Dermis microvascular lymphatic vessel endothelial cell (primary cell): ENCODE data around the gene CCDC92B. TPM values are rescaled to one million over a fixed set of nuclear protein-coding genes. Genes with fewer than 3 reads are reported as not detected.

Experiments used
- DNase-seq, 2 donors: peaks; one replicate each; pipeline versions ENCODE4 v3.0.0 to v3.0.0-alpha.2; 2010; ENCODE audit warnings: low read depth in 2 of 2
- total RNA-seq: library from RNA; depleted of rRNA; stranded (reverse); fragments of >200 nt; gene quantifications from 2 replicates; pipeline ENCODE4 v1.2.1, GENCODE V29; 2014

CCDC92B gene
- total RNA-seq, 1 donor from 2014 or later, result not detected

- DNase-seq, result no peak
These were observed 27.8 kb downstream of the CCDC92B start for GRCh38 chr17:2721603-2722002.

- no peak for DNase-seq
These were observed 29.6 kb downstream of the CCDC92B start for GRCh38 chr17:2719861-2720260.

GRCh38 chr17:2718150-2718938 is 31.1 kb downstream of the CCDC92B start:
- no peak for DNase-seq

GRCh38 chr17:2716649-2717048 is 32.8 kb downstream of the CCDC92B start:
- no peak for DNase-seq

GRCh38 chr17:2713881-2714280 is 35.6 kb downstream of the CCDC92B start:
- no peak for DNase-seq

- no peak for DNase-seq
These were observed 37.0 kb downstream of the CCDC92B start for GRCh38 chr17:2712300-2713043.

- peak; percentile 67 to 96 for DNase-seq
These were observed 37.7 kb downstream of the CCDC92B start, which contains the start of gene CLUH for GRCh38 chr17:2711608-2712299. Gene CLUH, minus strand, starts transcription at chr17:2711764. Its CDS starts 103 bp downstream, at chr17:2711661.

GRCh38 chr17:2710803-2711607 is 38.4 kb downstream of the CCDC92B start:
- DNase-seq, result peak in 1 of 2 donors; percentile 23

GRCh38 chr17:2710071-2710802 is 39.2 kb downstream of the CCDC92B start:
- no peak for DNase-seq

GRCh38 chr17:2709183-2709661 is 40.2 kb downstream of the CCDC92B start:
- no peak for DNase-seq

- no peak for DNase-seq
These were observed 40.8 kb downstream of the CCDC92B start for GRCh38 chr17:2708585-2709182.

- no peak for DNase-seq
These were observed 41.5 kb downstream of the CCDC92B start for GRCh38 chr17:2707721-2708584.

GRCh38 chr17:2706911-2707510 is 42.4 kb downstream of the CCDC92B start:
- DNase-seq, result no peak

GRCh38 chr17:2705888-2706795 is 43.3 kb downstream of the CCDC92B start:
- no peak for DNase-seq

GRCh38 chr17:2705263-2705662 is 44.2 kb downstream of the CCDC92B start:
- peak in 1 of 2 donors; percentile 27 for DNase-seq

GRCh38 chr17:2704890-2705248 is 44.6 kb downstream of the CCDC92B start:
- no peak for DNase-seq

- DNase-seq, result no peak
These were observed 45.2 kb downstream of the CCDC92B start for GRCh38 chr17:2704031-2704889.
